Stomach (tissue), 9 donors: ENCODE data around the gene EIF3C. TPM values are rescaled to one million over a fixed set of nuclear protein-coding genes. Genes with fewer than 3 reads are reported as not detected.
A peak's percentile ranks its signal among the peaks of the same experiment; 100 is the strongest.
"Not testable (repeated sequence)": the region's sequence is repeated elsewhere in the genome, so short reads cannot be mapped to it uniquely, and the experiment has no call there.

Experiments used
- DNase-seq, 2 donors: peaks; one replicate each; pipeline versions ENCODE4 v3.0.0 to v3.0.0-alpha.2; 2013 to 2019
- H3K27ac ChIP-seq, 5 donors: fragments of 200-600 bp in 4 of 5; sonication (generic) in 4 of 5; one replicate each; pipeline ENCODE4 v1.5.1; 2013 to 2019; ENCODE audit warnings: mild to moderate bottlenecking in 1 of 5, moderate library complexity in 1 of 5
- H3K27me3 ChIP-seq, 3 donors: fragments of 200-600 bp; sonication (generic); one replicate each; pipeline ENCODE4 v1.5.1; 2017 to 2019; ENCODE audit warnings: mixed run types in 1 of 3
- H3K36me3 ChIP-seq, 4 donors: fragments of 200-600 bp; sonication (generic); 1 replicate in 3 of 4; 2 replicates in 1 of 4; pipeline ENCODE4 v1.5.1; 2016 to 2019
- H3K4me1 ChIP-seq, 4 donors: fragments of 200-600 bp; sonication (generic); one replicate each; pipeline ENCODE4 v1.5.1; 2016 to 2019
- H3K4me3 ChIP-seq, 4 donors: fragments of 200-600 bp; sonication (generic) in 3 of 4; one replicate each; pipeline ENCODE4 v1.5.1; 2016 to 2019; ENCODE audit warnings: mild to moderate bottlenecking in 1 of 4
- H3K9me3 ChIP-seq, 4 donors: fragments of 200-600 bp; sonication (generic); one replicate each; pipeline ENCODE4 v1.5.1; 2016 to 2019
- WGBS, 5 donors: extraction: QIAGEN DNeasy Blood & Tissue Kit in 3 of 5; methylation state at CpG; one replicate each; pipeline versions ENCODE4 v1.1.5 to v1.1.7; 2013 to 2018; 5-methylcytosine and 5-hydroxymethylcytosine counted together
- intact Hi-C: fragments of 100-400 bp; cut with DNase I; formaldehyde crosslinking; loops from one replicate; pipeline ENCODE4 v1.15.1; 2023; ENCODE audit warnings: low total_unique reads
- polyA plus RNA-seq, 3 donors: library from polyadenylated mRNA; stranded (reverse); fragments of 200-250 nt; gene quantifications; one replicate each; pipeline ENCODE4 v1.2.3, GENCODE V29; 2013
- small RNA-seq, 4 donors: library from RNA; depleted of rRNA; stranded (forward); fragments of <200 nt; gene quantifications; one replicate each; pipeline ENCODE3, GENCODE V24; 2016
- total RNA-seq, 5 donors: library from RNA; depleted of rRNA; stranded (reverse); fragments of >200 nt; gene quantifications; one replicate each; pipeline versions ENCODE4 v1.1.0 to v1.2.3, GENCODE V29; 2014 to 2016
- TF ChIP-seq, protein P1 (sequence below), 7 experiments: fragments of 450-650 bp in 4 of 7; fragments of 200-600 bp in 3 of 7; sonication (generic) in 3 of 7; IDR thresholded peaks; one replicate each; pipeline ENCODE4 v1.5.1; 2016 to 2019; ENCODE audit warnings: antibody characterized with exemption in 7 of 7, control low read depth in 2 of 7, mild to moderate bottlenecking in 1 of 7
- donor health status: healthy with polysubstance abuse.
- donor health status: Bipolar disorder and iron deficiency.
- donor health status: healthy.

The EIF3C gene
- total and polyA plus RNA-seq, 8 donors = 147 to 1,037 (median 484) TPM

DNA sequence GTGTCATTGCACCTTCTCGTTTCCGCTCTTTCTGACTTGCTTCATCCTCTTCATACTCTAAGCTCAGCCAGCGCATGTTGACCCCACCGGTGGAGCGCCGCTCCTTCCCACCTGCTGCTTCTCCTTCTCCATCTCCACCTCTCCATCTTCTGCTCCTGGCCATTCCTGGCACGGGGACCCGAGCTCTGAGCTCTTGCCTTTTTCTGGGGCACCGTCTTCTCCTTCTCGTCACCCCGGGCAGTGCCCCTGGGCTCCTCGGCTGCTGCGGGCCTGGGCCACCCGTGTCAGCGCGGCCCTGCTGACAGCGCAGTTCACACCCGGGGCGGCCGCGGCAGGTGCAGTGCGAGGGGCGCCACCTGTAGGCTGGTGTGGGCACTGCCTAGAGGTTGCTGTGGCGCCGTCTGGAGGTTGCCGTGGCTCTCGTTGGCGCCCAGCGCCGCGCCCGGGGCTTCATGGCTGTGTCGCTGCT lies 38.8 kb downstream of the EIF3C start:
- H3K36me3 ChIP-seq, H3K27me3 ChIP-seq, H3K4me1 ChIP-seq, intact Hi-C loops, H3K9me3 ChIP-seq: not testable (repeated sequence)
- WGBS, 5 donors = 13 to 47% (median 16%) methylated on average over 3 to 22 of the region's 33 CpGs; no CpG with 5 or more reads in 1 of the 5 donors
- peak overlapping the region in 1 of 5 donors; percentile 49 for H3K27ac ChIP-seq
- DNase-seq = peak in 1 of 2 donors; percentile 42
- TF ChIP-seq, protein P1, sequence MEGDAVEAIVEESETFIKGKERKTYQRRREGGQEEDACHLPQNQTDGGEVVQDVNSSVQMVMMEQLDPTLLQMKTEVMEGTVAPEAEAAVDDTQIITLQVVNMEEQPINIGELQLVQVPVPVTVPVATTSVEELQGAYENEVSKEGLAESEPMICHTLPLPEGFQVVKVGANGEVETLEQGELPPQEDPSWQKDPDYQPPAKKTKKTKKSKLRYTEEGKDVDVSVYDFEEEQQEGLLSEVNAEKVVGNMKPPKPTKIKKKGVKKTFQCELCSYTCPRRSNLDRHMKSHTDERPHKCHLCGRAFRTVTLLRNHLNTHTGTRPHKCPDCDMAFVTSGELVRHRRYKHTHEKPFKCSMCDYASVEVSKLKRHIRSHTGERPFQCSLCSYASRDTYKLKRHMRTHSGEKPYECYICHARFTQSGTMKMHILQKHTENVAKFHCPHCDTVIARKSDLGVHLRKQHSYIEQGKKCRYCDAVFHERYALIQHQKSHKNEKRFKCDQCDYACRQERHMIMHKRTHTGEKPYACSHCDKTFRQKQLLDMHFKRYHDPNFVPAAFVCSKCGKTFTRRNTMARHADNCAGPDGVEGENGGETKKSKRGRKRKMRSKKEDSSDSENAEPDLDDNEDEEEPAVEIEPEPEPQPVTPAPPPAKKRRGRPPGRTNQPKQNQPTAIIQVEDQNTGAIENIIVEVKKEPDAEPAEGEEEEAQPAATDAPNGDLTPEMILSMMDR (IDR thresholded peaks at IDR 0.05) = peak in 2 of 7 experiments; percentile 21 to 28
- H3K4me3 ChIP-seq = peak overlapping the region in 2 of 4 donors; percentile 19 to 30

DNA sequence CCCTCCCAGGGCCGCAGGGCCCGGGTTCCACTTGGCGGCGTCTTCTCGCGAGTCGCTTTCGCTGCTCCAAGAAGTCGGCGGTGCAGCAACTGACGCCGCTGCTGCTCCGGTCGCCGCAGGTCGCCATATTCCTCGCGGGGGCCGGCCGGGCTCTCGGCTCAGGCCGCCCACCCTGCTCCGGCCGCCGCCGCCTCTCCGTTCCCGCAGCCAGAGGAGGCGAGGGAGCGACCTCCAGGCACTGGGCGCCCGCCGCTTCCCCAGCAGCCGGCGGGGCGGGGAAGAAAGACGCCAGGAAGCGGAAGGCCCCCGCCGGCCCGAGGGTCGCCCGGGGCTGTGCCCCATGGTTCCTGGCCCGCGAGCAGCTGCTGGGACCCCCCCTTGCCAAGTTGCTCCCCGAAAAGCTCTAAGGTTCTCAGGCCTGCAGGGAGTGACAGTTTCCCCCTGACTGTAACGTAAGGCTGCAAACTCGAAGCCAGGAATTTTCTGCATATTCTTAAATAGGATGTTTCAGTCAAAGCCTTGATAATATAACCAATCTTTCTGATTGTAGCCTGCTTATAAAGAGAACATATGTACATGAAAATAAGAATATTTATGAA lies 39.3 kb downstream of the EIF3C start:
- H3K27ac ChIP-seq, intact Hi-C loops, DNase-seq, H3K4me1 ChIP-seq, H3K27me3 ChIP-seq, H3K36me3 ChIP-seq, H3K9me3 ChIP-seq: not testable (repeated sequence)
- peak overlapping the region in 2 of 4 donors; percentile 19 to 30 for H3K4me3 ChIP-seq
- WGBS, 5 donors = no CpG with 5 or more reads among the region's 48 CpGs

DNA sequence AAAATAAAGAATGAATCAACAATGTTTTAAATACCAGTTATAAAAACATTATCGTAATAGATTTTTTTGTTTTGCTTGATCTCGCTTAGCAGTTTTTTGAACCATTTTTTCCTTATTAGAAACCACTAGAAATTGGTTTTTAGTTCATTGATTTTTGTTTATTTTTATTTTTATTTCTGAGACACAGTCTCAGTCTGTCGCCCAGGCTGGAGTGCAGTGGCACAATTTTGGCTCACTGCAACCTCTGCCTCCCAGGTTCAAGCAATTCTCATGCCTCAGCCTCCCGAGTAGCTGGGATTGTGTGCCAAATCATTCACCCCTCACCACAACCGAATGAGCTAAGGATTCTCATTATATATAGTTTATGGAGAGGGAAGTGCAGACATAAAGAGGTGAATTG lies 40.2 kb downstream of the EIF3C start, which contains the start of gene NPIPB9:
TSS of gene NPIPB9 (plus strand) at position 301 of the 400 bp plus-strand sequence.
- H3K27me3 ChIP-seq, H3K9me3 ChIP-seq, DNase-seq, intact Hi-C loops, H3K36me3 ChIP-seq, H3K4me1 ChIP-seq, H3K4me3 ChIP-seq, H3K27ac ChIP-seq: not testable (repeated sequence)
- no CpG with 5 or more reads among the region's 5 CpGs for WGBS, 5 donors

DNA sequence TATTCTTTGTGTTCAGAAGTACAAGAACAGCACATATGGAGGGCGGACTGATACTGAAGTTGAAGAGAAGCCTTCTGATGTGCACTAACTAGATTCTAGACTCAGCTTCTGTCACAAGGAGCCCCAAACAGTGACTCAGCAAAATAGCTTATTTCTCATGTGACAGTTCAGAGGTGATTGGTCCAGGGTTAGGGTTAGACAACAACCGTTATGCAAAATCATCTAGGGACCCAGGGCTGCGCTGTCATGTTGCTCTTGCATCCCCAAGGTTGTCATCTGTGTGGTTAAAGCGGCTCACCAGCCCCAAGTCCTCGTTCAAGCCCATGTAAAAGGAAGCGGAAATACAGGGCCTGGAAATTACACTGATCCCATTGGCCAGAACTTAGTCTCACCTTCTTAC lies 70.4 kb downstream of the EIF3C start:
- H3K4me3 ChIP-seq, H3K27ac ChIP-seq, intact Hi-C loops, H3K9me3 ChIP-seq, H3K27me3 ChIP-seq, H3K36me3 ChIP-seq, H3K4me1 ChIP-seq, DNase-seq: not testable (repeated sequence)
- WGBS, 5 donors = no CpG with 5 or more reads among the region's 6 CpGs

DNA sequence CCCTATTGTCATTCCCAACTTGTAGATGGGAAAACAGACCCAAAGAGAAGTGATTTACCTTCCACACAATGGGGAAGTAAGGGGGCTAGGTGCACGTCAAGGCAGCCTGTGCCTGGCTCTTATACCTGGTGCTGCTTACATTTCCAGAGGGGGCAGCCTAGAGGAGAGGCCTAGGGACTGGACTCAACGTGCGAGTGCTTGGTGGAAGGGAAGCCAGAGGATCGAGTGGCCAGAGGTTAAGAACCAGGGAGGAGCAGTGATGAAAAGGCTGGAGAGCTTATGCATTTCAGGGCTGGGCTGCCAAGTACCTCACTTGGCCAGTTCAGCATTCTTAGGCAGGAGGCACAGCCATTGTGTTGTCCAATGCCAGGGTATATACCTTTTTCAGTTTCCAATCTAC lies 71.1 kb downstream of the EIF3C start:
- H3K36me3 ChIP-seq, DNase-seq, H3K27me3 ChIP-seq, intact Hi-C loops, H3K4me1 ChIP-seq, H3K4me3 ChIP-seq, H3K9me3 ChIP-seq, H3K27ac ChIP-seq: not testable (repeated sequence)
- WGBS, 5 donors = no CpG with 5 or more reads among the region's 4 CpGs

Small RNA genes within 50 kb of the gene (small RNA-seq; reads per million reads assigned to genes)
- gene MIR6862-2 = 0 reads per million in 4 donors

Other genes with a start within 250 kb of the EIF3C start
- not detected for gene NPIPB7, start 239.1 kb upstream of the EIF3C start, total RNA-seq
- under 1 TPM in 1 of 3 donors, not detected in 2; 0.28 TPM for gene NPIPB7, start 239.1 kb upstream of the EIF3C start, polyA plus RNA-seq
- gene CLN3, start 219.4 kb upstream of the EIF3C start, total RNA-seq = 10 to 100 TPM; 10.5 to 55.6 (median 22.8) TPM
- 10 to 100 TPM in 2 of 3 donors, 1 to 10 TPM in 1; 6.6 to 25.0 (median 10.8) TPM for gene CLN3, start 219.4 kb upstream of the EIF3C start, polyA plus RNA-seq
- 10 to 100 TPM in 1 of 5 donors, 1 to 10 TPM in 2, not detected in 2; 1.1 to 86.9 (median 1.2) TPM for gene APOBR, start 216.8 kb upstream of the EIF3C start, total RNA-seq
- gene APOBR, start 216.8 kb upstream of the EIF3C start, polyA plus RNA-seq = 1 to 10 TPM in 1 of 3 donors, under 1 TPM in 2; 0.83 to 1.5 (median 0.92) TPM
- not detected for gene IL27, start 204.6 kb upstream of the EIF3C start, total RNA-seq
- gene IL27, start 204.6 kb upstream of the EIF3C start, polyA plus RNA-seq = under 1 TPM in 1 of 3 donors, not detected in 2; 0.20 TPM
- gene NUPR1, start 172.5 kb upstream of the EIF3C start, total RNA-seq = 100 to 1,000 TPM in 1 of 5 donors, 10 to 100 TPM in 3, 1 to 10 TPM in 1; 4.2 to 251 (median 14.0) TPM
- gene NUPR1, start 172.5 kb upstream of the EIF3C start, polyA plus RNA-seq = 100 to 1,000 TPM; 123 to 239 (median 126) TPM
- gene SGF29, start 157.5 kb upstream of the EIF3C start, total RNA-seq = 100 to 1,000 TPM in 1 of 5 donors, 10 to 100 TPM in 2, 1 to 10 TPM in 2; 4.3 to 115 (median 12.9) TPM
- 10 to 100 TPM; 32.2 to 52.5 (median 33.7) TPM for gene SGF29, start 157.5 kb upstream of the EIF3C start, polyA plus RNA-seq
- under 1 TPM in 3 of 5 donors, not detected in 2; 0.18 to 0.87 (median 0.43) TPM for gene SULT1A2, start 114.4 kb upstream of the EIF3C start, total RNA-seq
- 1 to 10 TPM; 1.1 to 2.4 (median 1.5) TPM for gene SULT1A2, start 114.4 kb upstream of the EIF3C start, polyA plus RNA-seq
- gene SULT1A1, start 101.4 kb upstream of the EIF3C start, total RNA-seq = 10 to 100 TPM in 4 of 5 donors, 1 to 10 TPM in 1; 6.2 to 99.8 (median 66.9) TPM
- gene SULT1A1, start 101.4 kb upstream of the EIF3C start, polyA plus RNA-seq = 10 to 100 TPM; 27.7 to 74.8 (median 34.4) TPM
- gene NPIPB8, start 73.4 kb upstream of the EIF3C start, total RNA-seq = 1 to 10 TPM in 1 of 5 donors, not detected in 4; 1.0 TPM
- gene NPIPB8, start 73.4 kb upstream of the EIF3C start, polyA plus RNA-seq = under 1 TPM in 1 of 3 donors, not detected in 2; 0.08 TPM
- 10 to 100 TPM in 2 of 5 donors, 1 to 10 TPM in 2, not detected in 1; 7.1 to 24.3 (median 10.1) TPM for gene NPIPB9, start 40.3 kb downstream of the EIF3C start, total RNA-seq
- under 1 TPM in 1 of 3 donors, not detected in 2; 0.40 TPM for gene NPIPB9, start 40.3 kb downstream of the EIF3C start, polyA plus RNA-seq
- 100 to 1,000 TPM in 2 of 5 donors, 10 to 100 TPM in 3; 51.0 to 644 (median 88.8) TPM for gene ATXN2L, start 111.5 kb downstream of the EIF3C start, total RNA-seq
- 10 to 100 TPM; 24.4 to 60.1 (median 57.3) TPM for gene ATXN2L, start 111.5 kb downstream of the EIF3C start, polyA plus RNA-seq
- gene TUFM, start 134.9 kb downstream of the EIF3C start, total RNA-seq = 100 to 1,000 TPM in 1 of 5 donors, 10 to 100 TPM in 4; 49.8 to 186 (median 68.8) TPM
- gene TUFM, start 134.9 kb downstream of the EIF3C start, polyA plus RNA-seq = 100 to 1,000 TPM; 128 to 286 (median 145) TPM
- 100 to 1,000 TPM in 1 of 5 donors, 10 to 100 TPM in 2, 1 to 10 TPM in 2; 6.4 to 115 (median 27.1) TPM for gene SH2B1, start 152.4 kb downstream of the EIF3C start, total RNA-seq
- gene SH2B1, start 152.4 kb downstream of the EIF3C start, polyA plus RNA-seq = 10 to 100 TPM; 21.5 to 35.6 (median 32.2) TPM
- 10 to 100 TPM in 1 of 5 donors, 1 to 10 TPM in 1, under 1 TPM in 1, not detected in 2; 0.43 to 21.7 (median 3.6) TPM for gene ATP2A1, start 167.0 kb downstream of the EIF3C start, total RNA-seq
- gene ATP2A1, start 167.0 kb downstream of the EIF3C start, polyA plus RNA-seq = 1 to 10 TPM in 1 of 3 donors, under 1 TPM in 2; 0.12 to 1.4 (median 0.85) TPM
- gene RABEP2, start 213.8 kb downstream of the EIF3C start, total RNA-seq = 100 to 1,000 TPM in 2 of 5 donors, 10 to 100 TPM in 3; 25.7 to 350 (median 84.0) TPM
- gene RABEP2, start 213.8 kb downstream of the EIF3C start, polyA plus RNA-seq = 10 to 100 TPM; 20.3 to 34.6 (median 32.7) TPM
- under 1 TPM in 2 of 5 donors, not detected in 3; 0.29 to 0.92 TPM for gene CD19, start 220.5 kb downstream of the EIF3C start, total RNA-seq
- 1 to 10 TPM in 1 of 3 donors, under 1 TPM in 2; 0.31 to 3.8 (median 0.56) TPM for gene CD19, start 220.5 kb downstream of the EIF3C start, polyA plus RNA-seq
- gene NFATC2IP, start 239.5 kb downstream of the EIF3C start, total RNA-seq = 100 to 1,000 TPM in 2 of 5 donors, 10 to 100 TPM in 3; 22.8 to 265 (median 68.0) TPM
- gene NFATC2IP, start 239.5 kb downstream of the EIF3C start, polyA plus RNA-seq = 10 to 100 TPM; 10.4 to 18.0 (median 13.1) TPM